Skeletal muscle cell (primary cell): ENCODE measurements around the gene LINGO3.

Experiments
- DNase-seq: peaks from one replicate; pipeline ENCODE4 v3.0.0-alpha.2; 2010; ENCODE audit warnings: low read depth
- H3K4me3 ChIP-seq: 2 replicates; pipeline ENCODE4 v1.5.1; 2011; ENCODE audit warnings: low read depth, mild to moderate bottlenecking, control low read depth, low read length, moderate library complexity

The LINGO3 gene

DNA sequence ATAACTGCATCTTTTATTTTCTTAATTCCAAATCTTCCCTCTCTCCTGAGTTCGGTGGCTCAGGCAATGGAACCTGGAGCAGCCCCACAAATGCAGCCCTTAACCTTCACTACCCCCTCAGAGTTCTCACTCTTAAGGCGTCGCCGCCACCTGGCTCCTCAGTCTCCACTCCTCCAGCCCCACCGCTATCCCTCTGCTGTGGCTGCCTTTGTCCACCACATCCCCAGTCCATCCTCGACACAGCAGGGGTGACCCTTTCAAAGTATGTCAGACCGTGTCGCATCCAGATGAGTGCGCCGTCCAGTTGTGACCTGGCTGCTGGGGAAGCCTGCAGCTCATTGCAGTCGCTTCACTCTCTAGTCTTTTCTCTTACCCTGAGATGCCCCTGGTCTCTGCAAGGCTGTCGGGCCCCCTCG, 21.6 kb upstream of the LINGO3 start:
- no peak for DNase-seq
- H3K4me3 ChIP-seq = peak overlapping the region; percentile 96

DNA sequence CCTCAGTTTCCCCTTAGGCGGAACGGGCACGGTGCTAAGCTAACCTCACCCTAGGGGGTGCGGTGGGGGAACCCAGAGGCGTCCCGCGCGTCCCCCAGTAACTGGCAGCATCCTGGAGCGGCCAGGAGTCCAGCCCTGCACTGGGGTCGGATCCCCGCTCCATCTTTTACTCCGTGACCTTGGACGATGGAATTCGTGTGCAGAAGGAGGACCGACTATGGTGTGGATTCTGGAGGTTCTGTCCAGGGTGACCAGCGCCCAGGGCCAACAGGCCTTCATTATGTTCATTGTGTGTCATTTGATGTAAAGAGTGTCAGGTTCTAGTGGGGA, 21.2 kb upstream of the LINGO3 start:
- H3K4me3 ChIP-seq = peak overlapping the region; percentile 96
- no peak for DNase-seq

DNA sequence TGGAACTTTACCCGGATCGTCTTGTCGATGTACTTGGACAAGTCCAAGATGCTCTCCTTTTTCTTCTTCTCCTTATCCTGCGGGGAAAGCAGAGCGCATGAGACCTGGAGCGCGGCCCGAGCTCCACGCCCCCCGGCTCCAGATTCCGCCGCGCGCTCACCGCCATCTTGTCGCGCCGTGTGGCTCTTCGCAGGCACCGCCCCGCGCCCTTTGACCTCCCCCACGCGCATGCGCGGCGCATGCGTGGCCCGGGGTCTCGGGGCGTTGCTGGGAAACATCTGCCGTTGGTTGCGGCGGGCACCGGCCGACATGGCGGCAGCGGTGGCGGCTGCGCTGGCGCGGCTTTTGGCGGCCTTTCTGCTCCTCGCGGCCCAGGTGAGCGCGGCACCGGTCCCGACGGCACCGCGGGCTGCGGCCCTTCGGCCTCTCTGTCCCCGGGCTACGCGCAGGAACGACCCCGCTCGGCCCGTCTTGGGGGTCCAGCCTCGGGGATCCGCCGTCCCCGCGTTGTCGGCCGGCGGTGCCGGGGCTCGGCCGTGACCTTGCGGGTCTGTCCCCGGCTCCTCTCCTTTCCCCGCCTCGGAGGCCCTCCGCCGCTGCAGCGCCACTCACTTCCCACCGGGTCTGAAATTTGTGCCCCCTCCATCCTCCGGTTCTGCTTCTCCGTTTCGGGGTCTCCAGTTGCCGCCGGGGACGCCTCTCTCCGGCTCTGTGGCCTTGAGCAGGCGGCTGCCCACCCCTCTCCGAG, 20.6 kb upstream of the LINGO3 start, which contains the start of the genes LSM7 and SPPL2B:
TSS of gene LSM7 (minus strand) at position 186 of the 748 bp plus-strand sequence. CDS start at position 166, 20 bp downstream.
TSS of gene SPPL2B (plus strand) at position 284 of the 748 bp plus-strand sequence. CDS start at position 310, 26 bp downstream.
- peak; percentile 48 for DNase-seq
- peak within 1 kb of the TSS; percentile 96 for H3K4me3 ChIP-seq

DNA sequence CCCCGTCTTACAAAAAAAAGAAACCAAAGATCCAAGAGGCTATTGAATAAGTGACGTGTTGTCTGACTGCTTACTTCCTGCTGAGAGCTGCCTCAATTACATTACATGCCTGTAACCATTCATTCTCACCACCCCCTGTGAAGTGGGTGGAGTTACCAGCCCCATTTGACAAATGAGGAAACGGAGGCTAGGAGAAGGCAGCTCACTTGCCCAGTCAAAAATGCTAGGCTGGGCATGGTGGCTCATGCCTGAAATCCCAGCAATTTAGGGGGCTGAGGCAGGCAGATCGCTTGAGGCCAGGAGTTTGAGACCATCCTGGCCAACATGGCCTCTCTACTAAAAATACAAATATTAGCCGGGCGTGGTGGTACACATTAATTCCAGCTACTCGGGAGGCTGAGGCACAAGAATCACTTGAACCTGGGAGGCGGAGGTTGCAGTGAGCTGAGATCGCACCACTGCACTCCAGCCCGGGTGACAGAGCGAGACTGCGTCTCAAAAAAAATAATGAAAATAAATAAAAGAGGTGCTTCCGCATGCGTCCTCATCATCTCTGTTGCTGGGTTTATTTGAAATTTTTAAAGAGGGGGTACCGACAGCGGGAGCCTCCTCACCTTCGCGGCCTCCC, 19.9 kb upstream of the LINGO3 start:
- H3K4me3 ChIP-seq = peak overlapping the region; percentile 96
- DNase-seq = peak; percentile 72

DNA sequence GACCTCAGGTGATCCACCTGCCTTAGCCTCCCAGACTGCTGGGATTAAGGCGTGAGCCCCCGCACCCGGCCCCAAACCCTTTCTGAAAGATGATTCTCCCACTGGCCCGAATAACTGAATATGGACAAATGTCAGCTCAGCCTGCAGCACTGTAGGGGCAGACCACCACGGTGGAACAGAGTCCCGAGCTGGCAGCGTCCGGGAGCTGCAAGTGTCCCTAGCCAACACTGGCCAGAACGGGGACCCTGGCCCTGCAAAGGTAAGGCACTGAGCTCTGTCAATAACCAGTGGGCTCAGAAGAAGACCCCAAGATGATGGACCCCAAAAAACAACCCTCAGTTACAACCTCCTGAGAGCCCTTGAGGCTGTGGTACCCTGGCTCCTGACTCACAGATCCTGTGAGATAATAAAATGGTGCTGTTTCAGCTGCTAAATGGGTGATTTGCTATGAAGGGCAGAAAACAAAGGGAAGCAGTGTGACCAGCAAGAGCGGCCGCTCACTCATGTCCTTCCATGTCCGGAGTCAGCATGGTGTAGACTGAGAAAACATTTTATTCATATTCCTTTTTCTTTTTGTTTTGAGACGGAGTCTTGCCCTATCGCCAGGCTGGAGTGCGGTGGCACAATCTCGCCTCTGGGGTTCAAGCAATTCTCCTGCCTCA, 18.9 kb upstream of the LINGO3 start:
- no peak for DNase-seq

DNA sequence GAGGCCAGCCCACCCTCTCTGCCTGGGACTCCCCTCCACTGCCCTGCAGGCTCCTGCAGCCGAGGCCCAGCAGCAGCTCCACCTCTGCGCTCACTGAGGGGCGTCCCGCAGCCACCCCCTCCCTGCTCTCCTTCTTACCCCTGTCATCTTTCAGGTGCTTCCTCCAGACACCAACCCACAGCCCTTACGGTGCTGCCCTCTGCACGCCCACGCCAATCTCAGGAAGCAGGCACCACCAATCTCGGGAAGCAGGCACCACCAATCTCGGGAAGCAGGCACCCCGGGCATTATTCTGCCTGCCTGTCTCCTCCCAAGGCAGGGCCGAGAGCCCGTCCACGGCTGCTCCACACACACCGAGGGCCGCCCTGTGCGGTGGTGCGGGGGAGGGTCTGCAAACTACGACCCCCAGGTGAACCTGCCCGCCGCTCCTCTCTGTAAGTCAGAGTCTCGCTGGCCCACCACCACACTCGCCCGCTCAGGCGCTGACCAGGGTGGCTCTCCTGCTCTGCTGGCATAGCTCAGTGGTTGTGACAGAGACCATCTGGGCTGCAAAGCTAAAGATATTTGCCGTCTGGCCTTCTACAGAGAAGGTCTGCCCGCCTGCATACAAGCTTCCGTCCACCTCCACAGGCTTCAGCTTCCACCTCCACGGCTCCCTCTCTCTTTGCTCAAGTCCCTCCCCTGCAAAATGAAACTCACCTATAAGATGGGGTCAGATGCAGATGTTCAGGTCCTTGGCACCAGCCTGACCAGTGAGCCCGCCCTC, 17.5 kb upstream of the LINGO3 start:
- H3K4me3 ChIP-seq = no peak overlapping the region
- DNase-seq = no peak

More for the DNA sequence above, 18.9 kb upstream of the LINGO3 start:
- H3K4me3 ChIP-seq = peak overlapping the region; percentile 96

DNA sequence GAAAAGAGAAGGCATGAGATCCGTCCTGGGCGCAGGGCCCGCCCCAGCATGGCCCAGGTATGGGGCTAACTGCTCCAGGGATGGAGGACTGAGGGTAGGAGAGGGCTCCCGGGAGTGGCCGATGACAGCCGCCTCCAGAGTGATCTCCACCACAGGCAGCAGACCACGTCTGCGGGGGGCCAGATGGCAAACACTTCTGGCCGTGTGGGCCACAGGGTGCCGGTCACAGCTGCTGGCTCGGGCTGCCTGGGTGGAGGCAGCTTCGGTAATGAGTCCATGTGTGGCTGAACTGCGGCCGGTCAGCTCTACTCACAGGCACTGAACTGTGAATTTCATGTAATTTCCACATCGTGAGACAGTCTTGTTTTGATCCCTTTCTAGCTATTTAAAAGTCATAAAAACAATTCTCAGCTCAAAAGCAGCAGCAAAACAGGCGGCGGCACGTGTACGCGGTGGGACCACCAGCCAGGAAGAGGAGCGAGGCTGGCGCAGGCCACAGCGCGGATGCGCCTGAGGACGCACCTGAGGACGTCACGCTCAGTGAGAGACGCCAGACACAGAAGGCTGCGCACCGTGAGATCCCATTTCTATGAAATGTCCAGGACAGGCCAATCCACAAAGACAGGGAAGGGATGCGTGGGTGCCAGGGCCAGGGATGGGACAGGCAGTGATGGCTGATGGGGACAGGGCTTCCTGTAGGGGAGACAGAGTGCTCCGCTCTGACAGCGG, 16.4 kb upstream of the LINGO3 start:
- DNase-seq = no peak
- no peak overlapping the region for H3K4me3 ChIP-seq

DNA sequence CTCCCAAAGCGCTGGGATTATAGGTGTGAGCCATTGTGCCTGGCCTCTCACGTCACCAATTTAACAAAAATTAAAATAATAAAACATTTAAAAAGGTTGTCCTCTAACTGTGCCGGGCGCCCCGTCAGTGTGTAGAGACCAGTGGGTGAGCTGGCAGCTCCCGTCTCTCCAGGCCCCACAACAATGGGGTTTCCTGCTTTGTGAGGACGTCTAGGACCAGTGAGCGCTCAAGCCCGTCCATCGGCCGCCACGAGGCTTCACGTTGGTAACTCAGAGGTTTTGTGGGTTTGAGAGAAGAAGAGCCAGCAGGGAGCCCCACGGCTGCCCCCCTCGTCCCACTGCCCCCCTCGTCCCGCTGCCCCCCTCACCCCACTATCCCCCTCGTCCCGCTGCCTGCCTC, 15.8 kb upstream of the LINGO3 start:
- DNase-seq = no peak
- no peak overlapping the region for H3K4me3 ChIP-seq

DNA sequence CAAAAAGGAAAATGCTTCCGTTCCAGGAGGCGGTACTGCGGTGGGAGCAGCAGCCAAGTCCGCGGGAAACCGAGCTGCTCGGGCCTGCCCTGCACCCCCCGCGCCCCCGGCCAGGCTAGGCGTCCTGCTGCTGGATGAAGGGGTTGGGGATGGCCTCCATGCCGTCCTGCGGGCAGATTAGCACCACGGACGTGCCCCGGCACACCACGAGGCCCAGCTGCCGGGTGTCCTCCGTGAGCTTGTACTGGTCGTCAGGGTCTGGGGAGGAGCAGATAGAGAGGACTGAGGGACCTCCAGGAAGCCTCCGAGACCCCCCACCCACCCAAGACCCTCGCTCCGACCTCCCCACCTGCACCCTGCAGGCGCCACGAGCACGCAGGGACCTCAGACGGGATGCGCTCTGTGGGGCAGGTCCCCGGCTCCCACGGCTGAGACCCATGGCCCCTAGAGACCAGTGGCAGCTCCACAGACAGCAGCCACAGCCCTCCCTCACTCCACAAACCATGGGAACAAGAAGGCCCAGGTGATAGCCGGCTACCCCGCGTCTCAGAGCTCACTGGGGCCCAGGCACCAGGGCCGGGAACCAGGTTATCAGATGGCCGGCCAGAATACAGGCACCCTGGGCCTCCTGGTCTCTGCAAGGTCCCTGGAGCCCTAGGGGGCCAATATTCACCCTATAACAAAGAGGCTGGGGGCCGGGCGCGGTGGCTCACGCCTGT, 13.8 kb upstream of the LINGO3 start:
- no peak for DNase-seq
- H3K4me3 ChIP-seq = no peak overlapping the region

DNA sequence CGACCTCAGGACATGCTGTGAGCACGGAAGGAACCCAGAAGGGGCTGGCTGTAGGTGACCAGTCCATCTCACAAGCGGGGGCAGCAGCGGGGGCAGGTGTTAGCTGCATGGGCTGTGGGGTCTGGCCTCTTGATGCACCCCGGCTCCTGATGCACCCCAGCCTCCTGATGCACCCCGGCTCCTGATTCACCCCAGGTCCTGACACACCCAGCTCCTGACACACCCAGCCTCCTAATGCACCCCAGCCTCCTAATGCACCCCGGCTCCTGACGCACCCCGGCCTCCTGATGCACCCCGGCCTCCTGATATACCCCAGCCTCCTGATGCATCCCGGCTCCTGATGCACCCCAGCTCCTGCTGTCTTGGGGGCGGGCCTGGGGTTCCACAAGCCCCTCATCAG, 13.0 kb upstream of the LINGO3 start:
- DNase-seq = no peak
- H3K4me3 ChIP-seq = no peak overlapping the region

DNA sequence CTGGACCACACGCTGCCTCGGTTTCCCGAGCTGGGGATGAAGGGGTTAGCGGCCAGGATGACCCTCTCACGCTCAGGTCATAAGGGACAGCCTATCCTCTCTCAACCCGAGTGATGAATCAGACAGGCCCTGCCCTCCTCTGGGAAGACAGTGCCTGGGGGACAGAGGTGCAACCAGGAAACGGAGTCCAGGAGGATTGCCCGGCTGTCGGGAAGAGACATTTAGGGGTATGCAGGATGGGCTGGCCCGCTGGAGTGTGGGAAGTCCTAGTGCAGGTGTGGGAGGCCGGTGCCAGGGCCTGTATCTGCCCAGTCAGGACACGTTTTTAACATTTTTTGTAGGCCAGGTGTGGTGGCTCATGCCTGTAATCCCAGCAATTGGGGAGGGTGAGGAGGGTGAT, 12.1 kb upstream of the LINGO3 start:
- no peak for DNase-seq
- no peak overlapping the region for H3K4me3 ChIP-seq

DNA sequence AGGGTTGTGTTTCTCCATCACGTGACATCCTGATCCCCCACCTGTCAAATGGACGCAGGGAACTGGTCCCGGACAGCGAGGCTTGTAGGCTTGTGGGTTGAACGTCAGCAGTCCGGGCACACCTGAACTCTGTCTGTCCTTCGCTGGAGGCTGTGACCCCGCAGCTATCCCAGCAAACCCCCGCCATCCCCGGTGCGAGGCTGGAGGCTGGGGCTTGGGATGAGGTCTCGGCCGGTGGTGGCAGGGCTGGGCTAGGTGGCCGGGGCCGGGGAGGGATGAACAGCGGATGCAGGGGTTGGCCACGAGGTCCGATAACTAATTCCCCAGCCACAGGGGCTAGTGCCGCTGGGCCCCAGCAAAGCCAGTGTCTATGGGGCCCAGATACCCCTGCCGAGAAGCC, 11.6 kb upstream of the LINGO3 start:
- H3K4me3 ChIP-seq = no peak overlapping the region
- no peak for DNase-seq

DNA sequence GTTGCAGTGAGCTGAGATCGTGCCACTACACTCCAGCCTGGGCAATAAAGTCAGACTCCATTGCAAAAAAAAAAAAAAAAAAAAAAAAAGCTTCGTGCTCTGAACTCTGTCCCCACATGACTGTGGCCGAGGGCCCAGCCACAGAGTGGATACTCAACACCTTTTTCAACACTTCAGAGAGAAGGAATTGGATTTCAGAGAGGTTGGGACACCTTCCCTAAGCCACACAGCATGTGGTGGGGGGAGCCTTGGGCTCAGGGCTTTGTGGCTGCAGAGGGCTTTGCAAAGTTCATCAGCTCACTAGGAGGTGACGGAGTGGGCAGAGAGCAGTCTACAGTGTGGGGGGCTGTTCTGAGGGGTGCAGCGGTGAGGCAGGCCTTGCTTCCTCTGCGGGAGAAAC, 11.0 kb upstream of the LINGO3 start:
- no peak overlapping the region for H3K4me3 ChIP-seq

DNA sequence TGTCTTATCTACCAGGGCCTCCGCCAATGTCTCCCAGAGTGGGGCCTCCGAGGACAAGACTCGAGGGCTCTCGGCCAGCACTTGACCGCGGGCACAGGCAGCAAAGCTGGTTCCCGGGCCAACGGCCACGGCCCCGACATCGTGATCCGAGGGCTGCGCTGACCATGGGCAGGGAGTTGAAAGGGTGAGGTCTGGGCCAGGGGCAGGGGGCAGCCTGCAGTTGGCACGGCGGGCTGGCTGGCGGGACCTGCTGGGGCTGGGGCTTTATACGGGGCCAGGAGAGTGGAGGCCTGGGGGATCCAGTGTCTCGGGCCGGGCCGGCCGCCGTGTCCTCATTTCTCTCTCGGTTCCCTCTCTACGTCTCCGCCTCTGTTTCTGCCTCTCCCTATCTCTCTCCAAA, 9.8 kb upstream of the LINGO3 start:
- H3K4me3 ChIP-seq = no peak overlapping the region
- no peak for DNase-seq

More for the DNA sequence above, 11.0 kb upstream of the LINGO3 start:
- no peak for DNase-seq

DNA sequence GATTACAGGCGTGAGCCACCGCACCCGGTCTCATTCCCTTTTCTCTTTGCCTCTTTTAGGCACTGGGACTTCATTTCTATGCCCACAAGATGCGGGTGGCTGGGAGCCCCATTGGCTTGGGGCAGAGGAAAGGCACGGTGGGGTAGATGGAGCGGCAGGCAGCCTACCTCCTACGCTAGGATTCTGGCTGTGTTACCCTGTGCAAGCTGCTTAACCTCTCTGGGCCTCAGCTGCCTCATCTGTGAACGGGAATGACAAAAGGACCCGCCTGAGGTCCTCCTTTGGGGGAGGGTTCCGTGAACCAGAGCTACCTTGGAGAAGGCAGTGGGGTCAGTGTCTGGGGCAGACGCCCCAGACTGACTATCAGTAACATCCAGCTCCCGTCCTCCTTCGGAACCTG, 9.3 kb upstream of the LINGO3 start:
- H3K4me3 ChIP-seq = no peak overlapping the region
- DNase-seq = no peak

DNA sequence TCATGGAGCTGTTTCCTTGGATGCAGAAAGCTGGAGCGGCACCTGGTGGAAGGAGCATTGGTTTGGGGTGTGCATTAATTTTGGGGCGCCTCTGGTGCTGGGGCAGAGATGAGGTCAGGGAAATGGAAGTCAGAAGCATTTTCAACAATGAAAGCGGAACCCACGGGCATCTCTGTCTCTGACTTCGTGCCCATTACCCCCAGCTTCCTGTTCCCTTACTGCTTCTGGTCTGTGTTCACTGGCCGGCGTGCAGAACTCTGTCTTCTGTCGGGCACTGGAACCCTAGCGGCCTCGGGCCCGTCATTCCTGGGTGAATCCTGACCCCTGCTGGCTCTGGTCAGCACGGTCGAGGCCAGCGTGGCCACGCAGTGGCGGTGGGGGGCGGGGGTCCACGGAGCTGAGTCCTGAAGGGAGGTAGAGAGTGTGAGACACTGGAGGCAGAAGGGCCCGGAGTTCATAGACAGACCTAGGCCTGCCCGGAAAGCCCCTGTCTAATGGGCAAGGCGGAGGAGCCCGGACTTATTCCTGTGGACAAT, 7.9 kb upstream of the LINGO3 start:
- DNase-seq = no peak
- no peak overlapping the region for H3K4me3 ChIP-seq

DNA sequence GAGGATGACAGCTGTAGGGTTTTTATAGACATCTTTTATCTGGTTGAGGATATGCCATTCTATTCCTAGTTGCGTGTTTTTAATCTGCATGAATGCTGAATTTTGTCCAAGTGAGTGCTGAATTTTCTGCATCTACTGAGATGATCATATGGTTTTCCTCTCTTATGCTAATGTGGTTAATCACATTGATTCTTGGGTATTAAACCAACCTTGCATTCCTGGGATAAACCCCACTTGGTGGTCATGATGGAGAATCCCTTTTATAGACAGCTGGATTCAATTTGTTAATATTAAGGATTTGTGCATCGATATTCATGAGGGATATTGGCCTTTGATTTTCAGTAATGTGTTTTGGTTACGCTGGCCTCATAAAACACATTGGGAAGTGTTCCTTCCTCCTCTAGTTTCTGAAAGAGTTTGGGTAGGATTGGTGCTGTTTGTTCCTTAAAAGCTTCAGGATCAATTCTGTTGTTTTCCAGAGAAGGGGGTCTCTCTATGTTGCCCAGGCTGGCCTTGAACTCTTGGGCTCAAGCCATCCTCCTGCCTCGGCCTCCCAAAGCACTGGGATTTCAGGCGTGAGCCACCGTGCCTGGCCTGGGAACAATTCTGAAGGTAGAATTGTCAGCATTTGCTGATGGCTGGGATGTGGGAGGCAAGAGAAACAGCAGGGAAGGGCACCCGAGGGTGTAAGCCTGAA, 7.3 kb upstream of the LINGO3 start:
- no peak overlapping the region for H3K4me3 ChIP-seq

More for the DNA sequence above, 7.3 kb upstream of the LINGO3 start:
- no peak for DNase-seq
